Stimulated activated naive CD4-positive, alpha-beta T cell (primary cell): ENCODE measurements around the gene RD3L.
"Not testable (repeated sequence)": the region's sequence is repeated elsewhere in the genome, so short reads cannot be mapped to it uniquely, and the experiment has no call there.

Experiments
- DNase-seq, 6 experiments: peaks; one replicate each; lab custom pipeline; 2025; lab: John Stamatoyannopoulos, UW

The RD3L gene

DNA sequence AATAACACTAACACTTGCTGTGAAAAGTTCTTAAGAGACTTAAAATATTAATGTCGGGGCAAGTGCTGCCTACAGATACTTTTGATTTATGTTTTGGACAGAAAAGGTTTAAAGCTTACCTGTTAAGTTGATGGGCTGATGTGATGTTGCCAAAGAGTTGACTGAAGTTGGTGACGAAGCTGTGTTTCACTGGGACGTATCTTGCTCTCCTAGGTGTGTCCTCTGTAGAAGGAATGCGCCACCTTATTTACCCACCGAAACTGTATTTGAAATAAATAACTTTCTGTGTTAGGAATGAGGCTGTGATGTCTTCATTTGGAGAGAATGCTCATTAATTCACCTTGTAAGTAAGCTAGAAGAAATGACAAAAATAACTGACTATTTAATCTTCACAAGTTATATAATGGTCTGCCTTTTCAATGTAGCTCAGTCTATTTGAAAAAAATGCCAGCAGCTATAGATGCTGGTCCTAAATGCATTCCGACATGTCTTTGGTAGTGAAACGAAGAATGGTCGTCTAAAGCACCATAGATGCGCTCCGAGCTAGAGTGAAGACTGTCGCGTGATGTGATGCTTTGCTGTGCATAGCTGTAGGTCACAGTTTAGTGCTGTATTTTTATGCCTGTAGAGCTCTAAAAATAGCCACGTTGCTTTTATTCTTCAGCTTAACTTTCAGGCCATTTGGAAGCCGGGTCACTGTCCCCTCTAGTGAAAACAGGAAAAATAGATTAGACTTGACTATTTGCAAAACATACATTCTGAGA is at the start of gene RD3L:
RD3L (minus strand) TSS at position 557 of the 764 bp plus-strand sequence. CDS start 834 bp downstream, outside the sequence.
- no peak for DNase-seq

DNA sequence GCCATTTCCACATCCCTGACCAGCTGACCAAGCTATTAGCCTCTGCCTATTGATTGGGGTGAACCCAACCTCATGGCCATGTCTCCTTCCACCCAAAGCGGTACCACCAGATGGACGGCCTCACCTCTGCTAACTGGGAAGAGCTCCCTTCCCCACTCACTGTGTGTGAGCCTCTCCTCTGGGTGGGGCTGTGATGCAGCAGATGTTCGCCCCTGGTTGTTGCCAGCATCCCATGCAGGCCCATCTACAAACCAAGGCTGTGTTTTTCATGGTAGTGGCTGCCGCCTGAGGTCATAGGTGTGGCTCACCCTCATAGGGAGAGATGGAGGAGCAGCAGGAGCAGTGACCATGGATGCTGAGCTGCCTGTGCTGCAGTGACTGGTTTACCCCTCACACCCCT is 47.6 kb upstream of the RD3L start:
- DNase-seq, result no peak

DNA sequence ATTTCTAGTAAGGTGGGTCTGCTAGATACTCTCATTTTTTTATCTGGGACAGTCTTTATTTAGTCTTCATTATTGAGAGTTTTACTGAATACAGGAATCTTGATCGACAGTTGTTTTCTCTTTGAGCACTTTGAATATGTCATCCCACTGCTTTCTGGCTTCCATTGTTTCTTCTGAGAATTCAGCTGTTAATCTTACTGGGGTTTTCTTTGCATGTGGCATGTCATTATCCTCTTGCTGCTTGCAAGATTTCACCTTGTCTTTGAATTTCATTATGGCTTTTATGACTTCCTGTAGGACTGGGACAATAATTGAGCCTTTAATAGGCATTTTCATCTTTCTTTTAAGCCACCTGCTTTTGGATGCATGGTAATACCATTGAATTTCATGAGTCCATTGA is 46.7 kb upstream of the RD3L start:
- DNase-seq, result no peak

DNA sequence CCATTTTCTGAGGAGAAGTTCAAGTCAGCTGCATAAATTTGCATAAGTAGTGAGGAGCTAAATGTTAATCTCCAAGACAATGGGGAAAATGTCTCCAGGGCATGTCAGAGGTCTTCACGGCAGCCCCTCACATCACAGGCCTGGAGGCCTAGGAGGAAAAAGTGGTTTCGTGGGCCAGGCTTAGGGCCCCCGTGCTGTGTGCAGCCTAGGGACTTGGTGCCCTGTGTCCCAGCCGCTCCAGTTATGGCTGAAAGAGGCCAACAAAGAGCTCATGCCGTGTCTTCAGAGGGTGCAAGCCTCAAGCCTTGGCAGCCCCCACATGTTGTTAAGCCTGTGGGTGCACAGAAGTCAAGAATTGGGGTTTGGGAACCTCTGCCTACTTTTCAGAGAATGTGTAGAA is 41.9 kb upstream of the RD3L start:
- no peak for DNase-seq

DNA sequence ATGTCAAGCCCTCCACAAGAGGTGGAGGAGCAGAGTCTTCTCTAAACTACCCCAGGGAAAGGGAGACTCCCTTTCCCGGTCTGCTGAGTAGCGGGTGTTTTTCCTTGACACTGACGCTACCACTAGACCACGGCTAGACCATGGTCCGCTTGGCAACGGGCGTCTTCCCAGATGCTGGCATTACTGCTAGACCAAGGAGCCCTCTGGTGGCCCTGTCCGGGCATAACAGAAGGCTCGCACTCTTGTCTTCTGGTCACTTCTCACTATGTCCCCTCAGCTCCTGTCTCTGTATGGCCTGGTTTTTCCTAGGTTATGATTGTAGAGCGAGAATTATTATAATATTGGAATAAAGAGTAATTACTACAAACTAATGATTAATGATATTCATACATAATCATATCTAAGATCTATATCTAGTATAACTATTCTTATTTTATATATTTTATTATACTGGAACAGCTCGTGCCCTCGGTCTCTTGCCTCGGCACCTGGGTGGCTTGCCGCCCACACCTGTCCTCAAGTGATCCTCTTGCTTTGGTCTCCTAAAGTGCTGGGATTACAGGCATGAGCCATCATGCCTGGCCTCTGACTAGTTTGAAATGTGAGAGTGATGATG is 38.4 kb upstream of the RD3L start:
- DNase-seq, result not testable (repeated sequence)

DNA sequence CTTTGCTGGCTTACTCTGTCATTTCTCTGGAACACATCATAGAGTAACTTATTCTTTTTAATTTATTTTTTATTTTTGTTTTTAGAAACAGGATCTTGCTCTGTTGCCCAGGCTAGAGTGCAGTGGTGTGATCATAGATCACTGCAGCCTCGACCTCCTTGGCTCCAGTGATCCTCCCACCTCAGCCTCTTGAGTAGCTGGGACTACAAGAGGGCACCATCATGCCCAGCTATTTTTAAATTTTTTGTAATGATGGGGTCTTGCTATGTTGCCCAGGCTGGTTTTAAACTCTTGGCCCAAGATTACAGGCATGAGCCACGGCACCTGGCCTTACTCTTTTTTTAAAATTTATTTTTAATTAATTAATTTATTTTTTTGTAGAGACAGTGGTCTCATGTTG is 32.2 kb upstream of the RD3L start:
- DNase-seq, result no peak

DNA sequence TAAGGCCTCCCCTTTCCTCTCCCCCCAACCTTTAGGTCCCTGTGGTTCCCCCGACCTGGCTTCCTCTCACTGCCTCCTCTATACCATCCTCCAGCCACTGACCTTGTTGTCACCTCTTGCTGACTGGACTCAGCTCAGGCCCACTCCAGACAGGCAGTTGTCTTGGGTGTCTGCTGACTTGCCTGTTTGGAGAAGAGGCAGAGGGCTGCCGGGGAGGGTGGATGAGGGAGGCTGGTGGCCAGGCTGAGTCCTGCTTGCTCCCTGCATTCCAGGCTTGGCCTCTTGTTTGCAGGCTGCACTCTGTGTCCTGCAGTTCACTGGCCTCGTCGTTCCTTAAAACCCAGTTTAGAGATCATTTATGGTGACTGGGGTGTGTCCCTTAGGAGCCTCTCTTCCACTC is 31.0 kb upstream of the RD3L start:
- no peak for DNase-seq

DNA sequence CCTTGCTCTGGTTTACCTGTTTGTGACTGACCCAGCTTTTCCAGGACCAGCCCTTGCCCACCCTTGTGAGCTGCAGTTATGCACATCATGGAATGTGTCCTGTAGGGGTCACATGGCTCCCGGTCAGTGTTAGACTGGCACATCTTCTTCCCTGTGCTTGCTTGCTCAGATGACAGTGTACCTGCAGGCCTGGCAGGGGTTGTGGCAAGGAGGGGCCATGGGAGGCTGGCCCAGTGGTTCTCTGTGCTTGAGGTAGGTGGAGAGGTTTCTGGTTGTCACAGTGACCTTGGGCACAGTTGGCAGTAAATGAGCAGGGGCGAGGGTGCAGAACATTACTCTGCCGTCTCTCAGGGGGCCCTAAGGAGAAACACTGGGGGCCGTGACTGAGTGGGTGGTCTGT is 27.6 kb upstream of the RD3L start:
- DNase-seq, result no peak

DNA sequence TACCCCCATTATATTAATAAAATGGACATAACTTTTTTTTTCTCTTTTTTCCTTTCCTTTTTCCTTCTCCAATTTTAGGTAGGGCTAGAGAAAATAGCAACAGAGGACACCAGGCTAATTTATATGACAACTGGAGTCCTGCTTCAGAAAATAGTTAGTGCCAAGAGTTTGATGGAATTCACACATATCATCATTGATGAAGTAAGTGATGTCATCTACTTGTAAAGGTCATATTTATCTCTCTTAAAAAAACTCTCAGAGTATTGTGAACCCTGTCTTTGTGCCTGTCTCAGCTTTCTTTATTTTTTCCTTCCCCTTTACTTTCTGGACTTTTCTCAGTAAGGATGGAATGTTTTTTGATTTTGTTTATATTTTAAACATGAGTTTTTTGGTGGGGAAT is 24.3 kb upstream of the RD3L start:
- DNase-seq, result no peak

DNA sequence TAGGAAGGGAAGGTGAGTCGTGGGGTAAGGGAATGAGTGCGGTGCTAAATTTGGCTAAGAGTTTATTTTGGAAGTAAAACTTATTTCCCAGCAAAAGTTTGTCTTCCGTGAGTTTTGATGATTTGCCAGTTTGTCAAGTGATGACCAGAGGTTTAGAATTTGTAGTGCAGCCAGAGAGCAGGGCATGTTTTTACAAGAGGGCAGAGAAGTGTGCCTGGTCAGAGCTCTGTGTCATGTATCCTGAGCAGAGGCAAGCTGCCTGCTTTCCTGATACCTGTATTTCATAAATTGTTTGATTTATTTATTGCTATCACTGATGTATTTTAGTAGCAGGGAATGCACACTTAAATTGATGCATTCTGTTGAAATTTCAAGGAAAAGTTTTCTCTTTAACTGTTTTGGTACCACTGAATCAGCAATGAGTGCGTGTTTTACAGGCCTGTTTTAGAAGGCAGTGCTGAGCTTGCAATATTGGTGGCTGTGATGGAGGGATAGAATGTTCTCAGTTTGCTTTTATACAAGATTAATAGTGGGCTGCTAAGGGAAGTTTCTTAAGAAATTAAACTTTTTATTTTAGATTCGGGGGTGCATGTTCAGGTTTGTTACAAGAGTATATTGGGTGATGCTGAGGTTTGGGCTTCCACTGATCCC is 19.7 kb upstream of the RD3L start:
- no peak for DNase-seq

DNA sequence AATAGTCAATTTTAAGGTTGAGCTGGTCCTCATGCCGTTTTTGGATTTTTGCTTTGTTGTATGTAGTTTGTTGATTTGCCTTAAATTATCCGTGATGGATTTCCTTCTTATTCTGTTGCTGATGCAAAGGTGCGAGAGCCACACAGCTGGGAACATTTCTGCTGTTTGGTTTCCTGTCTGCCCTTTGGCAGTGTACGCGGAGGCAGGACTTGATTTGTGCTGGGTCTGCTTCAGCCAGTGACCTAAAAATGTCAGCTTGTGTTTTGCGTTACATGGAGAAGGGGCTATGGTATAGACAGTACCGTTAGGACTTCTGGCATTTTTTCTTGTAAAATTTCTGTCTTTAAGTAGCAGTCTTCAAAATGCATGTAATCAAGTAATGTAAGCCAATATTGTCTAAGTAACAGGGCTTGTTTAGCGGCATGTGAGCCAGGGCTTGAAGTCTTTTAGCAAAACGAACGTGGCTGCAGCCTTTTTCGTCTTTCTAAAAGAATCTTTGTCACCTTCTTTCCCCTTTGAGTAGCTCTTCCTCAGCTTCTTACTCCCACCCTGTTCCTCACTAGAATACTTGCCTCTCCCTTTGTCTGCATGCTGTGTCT is 18.2 kb upstream of the RD3L start:
- DNase-seq, result no peak

DNA sequence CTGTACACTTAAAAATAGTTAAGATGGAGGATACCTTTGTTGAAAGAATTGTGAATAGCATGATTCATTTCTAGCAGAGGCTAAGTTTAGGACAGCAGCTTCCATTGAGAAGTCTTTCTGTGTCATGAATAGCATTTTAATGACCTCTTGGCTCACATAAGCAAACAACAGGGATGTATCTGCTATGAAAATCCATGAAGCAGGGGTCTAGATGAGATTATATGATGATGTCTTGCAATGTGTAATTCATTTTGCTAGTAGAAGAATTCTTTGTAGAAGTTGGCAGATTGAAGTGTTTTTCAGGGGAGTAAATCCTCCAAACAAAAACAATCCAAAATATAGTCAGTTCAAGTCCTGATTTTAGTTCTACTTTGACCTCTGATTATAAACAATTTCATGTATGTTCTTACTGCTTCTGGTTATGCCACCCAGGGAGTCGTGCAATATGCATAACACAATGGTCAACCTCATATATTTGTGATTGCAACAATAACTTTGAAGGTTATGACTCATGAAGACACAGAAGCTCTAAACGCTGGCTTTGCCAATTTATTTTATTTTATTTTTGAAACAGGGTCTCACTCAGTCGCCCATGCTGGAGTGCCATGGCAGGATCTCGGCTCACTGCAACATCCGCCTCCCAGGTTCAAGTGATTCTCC is 6.9 kb upstream of the RD3L start:
- no peak for DNase-seq

DNA sequence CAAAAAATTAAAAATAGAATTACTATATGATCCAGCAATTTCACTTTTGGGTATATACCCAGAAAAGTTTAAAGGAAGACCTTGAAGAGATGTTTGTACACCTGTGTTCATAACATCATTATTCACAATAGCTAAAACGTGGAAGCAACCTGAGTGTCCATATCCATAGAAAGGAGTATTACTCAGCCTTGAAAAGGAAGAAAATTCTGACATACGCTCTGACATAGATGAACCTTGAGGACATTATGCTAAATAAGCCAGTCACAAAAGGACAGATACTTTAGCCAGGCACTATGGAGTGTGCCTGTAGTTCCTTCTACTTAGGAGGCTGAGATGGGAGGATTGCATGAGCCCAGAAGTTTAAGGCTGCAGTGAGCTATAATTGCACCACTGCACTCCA is 6.1 kb upstream of the RD3L start:
- no peak for DNase-seq

DNA sequence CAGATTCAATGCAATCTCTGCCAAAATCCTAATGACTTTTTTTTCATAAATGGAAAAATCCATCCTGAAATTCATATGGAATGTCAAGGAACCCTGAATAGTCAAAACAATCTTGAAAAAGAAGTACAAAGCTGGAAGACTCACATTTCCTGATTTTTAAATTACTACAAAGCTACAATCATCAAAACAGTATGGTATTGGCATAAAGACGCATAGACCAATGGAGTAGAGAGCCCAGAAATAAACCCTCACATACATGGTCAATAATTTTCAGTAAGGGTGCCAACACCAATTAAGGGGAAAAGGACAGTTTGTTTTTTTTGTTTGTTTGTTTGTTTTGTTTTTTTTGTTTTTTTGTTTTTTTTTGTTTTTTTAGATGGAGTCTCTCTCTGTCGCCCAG is 4.6 kb upstream of the RD3L start:
- no peak for DNase-seq

DNA sequence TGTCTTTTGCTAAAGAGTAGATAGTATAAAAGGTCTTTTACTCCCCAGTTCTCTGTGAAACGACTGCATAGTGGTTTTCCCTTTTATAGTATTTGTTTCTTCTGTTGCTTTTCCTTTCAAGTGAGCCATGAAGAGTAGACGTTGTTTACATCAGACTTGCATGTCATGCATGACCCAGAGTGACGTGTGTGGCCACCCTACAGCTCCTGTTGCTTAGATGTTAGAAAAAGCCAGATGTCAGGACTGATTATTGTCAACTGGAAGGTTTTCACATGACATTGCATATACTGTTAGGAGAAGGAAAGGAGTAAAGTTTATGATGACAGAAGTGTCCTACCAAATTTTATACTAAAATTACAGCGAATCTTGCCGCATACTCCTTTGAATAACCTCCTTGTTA is 1.3 kb upstream of the RD3L start:
- DNase-seq, result no peak

DNA sequence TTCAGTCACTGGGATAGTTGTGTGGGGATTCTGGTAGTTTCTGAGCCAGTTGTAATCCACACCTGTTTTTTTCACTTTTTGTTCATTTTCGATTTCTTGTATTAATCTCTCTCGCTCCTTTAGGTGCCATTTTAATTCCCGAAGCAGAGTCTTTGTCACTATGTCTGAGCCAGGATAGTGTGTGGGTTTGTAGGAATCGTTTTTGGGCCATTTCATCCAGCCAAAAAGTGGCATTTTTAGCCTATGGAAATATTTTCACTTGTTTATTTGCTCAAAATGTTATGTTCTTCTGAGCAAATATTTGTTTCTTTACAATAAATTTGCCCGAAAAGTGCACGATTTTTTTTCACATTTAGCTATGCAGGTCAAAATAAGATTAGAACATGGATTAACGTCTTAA is 867 bp downstream of the RD3L start:
- DNase-seq, result no peak

DNA sequence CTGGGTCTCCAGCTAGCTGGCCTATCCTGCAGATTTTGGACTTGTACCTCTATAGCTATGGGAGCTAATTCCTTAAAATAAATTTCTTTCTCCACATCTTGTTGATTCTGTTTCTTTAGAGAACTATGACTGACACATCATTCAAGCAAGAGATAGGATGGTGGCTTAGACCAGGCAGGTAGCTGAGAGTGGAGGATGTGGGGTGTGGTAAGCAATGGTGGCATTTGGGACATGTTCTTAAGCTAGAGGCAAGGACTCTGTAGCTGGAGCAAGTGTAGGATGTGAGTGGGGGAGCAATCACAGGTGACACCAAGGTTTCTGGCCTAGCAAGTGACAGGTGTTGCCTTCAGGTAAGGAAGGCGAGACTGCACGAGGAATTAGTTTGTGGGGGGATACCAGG is 7.2 kb downstream of the RD3L start:
- DNase-seq, result no peak

DNA sequence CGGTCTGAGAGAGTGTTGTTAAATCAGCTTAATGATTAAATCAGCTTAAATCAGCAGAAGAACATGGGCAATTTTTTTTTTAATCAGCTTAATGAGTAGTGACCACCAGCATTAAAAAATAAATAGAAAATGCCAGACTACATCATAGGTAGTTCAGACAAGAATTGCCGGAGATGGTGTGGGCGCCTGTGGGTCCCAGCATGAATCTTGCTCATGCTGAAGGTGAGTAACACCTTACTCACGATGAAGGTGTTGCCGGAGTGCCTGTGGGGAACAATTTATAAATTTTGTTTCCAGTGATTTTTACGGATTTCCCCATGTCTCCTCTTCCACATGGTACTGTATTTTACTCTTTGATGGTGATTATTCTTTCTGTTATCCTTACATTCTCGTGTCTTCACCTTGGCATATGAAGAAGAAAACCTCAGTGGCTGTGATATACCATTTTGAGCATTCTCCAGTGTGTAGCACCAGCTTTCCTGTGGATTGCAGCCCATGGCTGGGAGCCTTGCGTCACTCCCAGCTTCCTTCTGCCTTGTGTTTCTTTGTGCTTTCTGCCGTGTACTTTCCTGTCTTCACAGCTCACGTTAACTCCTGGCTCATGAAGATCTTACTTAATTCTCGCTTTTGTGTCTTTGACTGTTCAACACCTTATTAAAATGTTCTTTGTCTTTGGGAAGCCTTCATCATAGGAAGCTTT is 9.4 kb downstream of the RD3L start:
- no peak for DNase-seq

DNA sequence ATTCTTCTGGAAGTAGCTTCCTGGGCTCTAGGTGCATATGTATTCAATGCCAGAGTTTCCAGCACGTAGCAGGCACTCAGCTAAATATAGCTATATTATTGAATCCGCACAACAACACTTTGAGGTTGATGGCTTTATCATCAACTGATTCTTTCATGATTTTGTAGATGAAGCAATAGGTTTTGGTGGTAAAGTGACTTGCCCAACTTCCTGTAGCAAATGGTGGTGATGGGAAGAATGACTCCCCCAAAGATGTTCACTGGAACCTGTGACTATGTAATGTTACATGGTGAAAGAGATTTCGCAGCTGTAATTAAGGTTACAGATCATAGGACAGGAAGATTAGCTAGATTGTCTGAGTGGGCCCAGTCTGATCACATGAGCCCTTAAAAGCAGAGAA is 10.9 kb downstream of the RD3L start:
- DNase-seq, result no peak

DNA sequence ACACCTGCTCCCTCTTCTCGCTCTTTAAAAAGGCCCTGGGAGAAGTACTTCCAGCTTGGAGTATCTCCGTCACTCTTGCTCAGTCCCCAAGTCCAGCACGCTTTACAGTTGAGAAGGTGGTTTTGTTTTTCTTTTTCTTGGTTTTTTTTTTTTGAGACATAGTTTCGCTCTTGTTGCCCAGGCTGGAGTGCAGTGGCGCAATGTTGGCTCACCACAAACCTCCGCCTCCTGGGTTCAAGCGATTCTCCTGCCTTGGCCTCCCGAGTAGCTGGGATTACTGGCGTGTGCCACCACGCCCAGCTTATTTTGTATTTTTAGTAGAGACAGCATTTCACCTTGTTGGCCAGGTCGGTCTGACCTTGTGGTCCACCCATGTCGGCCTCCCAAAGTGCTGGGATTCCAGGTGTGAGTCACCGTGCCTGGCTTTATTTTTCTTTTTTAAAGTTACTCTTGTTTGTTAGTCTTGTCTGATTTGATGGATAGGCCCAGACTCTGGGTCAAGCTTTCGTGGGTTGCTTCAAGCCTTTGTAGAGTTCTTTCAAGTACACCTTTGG is 12.2 kb downstream of the RD3L start:
- no peak for DNase-seq

DNA sequence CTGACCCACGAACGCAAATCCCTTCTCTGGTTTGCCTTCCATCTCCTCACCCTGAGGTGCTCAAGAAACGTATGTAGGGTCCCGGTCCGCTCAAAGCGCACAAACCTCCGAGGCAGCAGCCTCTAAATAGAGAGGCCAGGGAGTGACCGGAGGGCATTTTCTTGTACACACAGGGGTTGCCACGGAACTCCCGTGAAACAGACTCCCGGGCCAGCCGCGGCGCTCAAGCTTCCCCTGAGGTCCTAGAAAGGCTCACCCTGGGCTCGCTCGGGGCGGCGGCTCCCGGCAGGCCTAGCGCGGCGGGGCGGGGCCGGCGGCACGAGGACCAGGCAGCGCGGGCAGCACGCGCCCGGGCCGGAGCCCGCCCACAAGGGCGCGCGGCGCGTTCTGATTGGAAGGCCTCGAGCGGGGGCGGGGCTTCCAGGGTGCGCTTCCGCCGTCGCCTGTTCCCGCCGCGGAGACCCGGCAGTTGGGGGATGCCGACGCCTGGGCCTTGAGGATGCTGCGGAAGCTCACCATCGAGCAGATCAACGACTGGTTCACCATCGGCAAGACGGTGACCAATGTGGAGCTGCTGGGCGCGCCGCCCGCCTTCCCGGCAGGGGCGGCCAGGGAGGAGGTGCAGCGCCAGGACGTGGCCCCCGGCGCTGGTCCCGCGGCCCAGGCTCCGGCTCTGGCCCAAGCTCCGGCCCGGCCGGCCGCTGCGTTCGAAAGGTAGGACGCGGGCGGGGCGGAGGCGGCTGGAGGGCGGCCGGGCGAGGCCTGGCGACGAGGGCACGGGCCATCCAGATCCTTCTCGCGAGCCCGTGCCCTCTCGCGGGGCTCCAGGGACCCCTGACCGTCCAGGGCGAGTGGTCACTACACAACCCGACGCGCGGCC is 14.1 kb downstream of the RD3L start, which contains the start of gene TDRD9:
TDRD9 (plus strand) TSS at position 446 of the 880 bp plus-strand sequence; CDS start at position 500, 54 bp downstream.
- no peak for DNase-seq
